Endothelial cell (in vitro differentiated cells): ENCODE measurements around the gene MRGPRF. TPM values are rescaled to one million over a fixed set of nuclear protein-coding genes. Genes with fewer than 3 reads are reported as not detected.

Experiments used
- DNase-seq: peaks from one replicate; pipeline ENCODE4 v3.0.0; 2021; ENCODE audit warnings: low spot score
- H3K27ac Mint-ChIP-seq: one replicate; pipeline ENCODE4 v1.8.0; 2021; ENCODE audit warnings: mixed read lengths, inconsistent platforms; ENCODE audit not compliant: unreplicated experiment
- H3K27me3 Mint-ChIP-seq: one replicate; pipeline ENCODE4 v1.8.0; 2021; ENCODE audit warnings: mild to moderate bottlenecking, moderate library complexity, mixed read lengths, inconsistent platforms; ENCODE audit not compliant: unreplicated experiment
- H3K36me3 Mint-ChIP-seq: one replicate; pipeline ENCODE4 v1.8.0; 2021; ENCODE audit warnings: mild to moderate bottlenecking, low read depth, mixed read lengths, inconsistent platforms; ENCODE audit not compliant: unreplicated experiment
- H3K4me1 Mint-ChIP-seq: one replicate; pipeline ENCODE4 v1.8.0; 2021; ENCODE audit warnings: mild to moderate bottlenecking, mixed read lengths, inconsistent platforms; ENCODE audit not compliant: unreplicated experiment
- H3K4me3 Mint-ChIP-seq: one replicate; pipeline ENCODE4 v1.8.0; 2021; ENCODE audit warnings: mild to moderate bottlenecking, mixed read lengths, inconsistent platforms; ENCODE audit not compliant: unreplicated experiment
- H3K9me3 Mint-ChIP-seq: one replicate; pipeline ENCODE4 v1.8.0; 2021; ENCODE audit warnings: mixed read lengths, inconsistent platforms; ENCODE audit not compliant: unreplicated experiment
- CTCF ChIP-seq: fragments of 200-600 bp; sonication (generic); IDR thresholded peaks from one replicate; pipeline ENCODE4 v1.5.0; 2021; ENCODE audit warnings: antibody characterized with exemption; ENCODE audit not compliant: unreplicated experiment
- total RNA-seq: library from RNA; stranded (reverse); fragmentation: NEBNext Ultra II Directional; extraction: Animal tissue kit (Norgen Biotek cat#: 25700); gene quantifications from one replicate; pipeline ENCODE4 v1.2.1, GENCODE V29; 2021; ENCODE audit not compliant: unreplicated experiment

The MRGPRF gene
- total RNA-seq, 1 donor from 2014 or later = 0.54 TPM

GRCh38 chr11:68966894-68967780 is 45.9 kb downstream of the MRGPRF start:
- DNase-seq = no peak
- Mint-ChIP-seq H3K27ac (no peak overlapping the region), H3K27me3 (peaks cover 1% of the 10 kb centered on the region), H3K4me3 (no peak overlapping the region), H3K36me3 (no peaks in the 10 kb centered on the region), H3K4me1 (no peaks in the 10 kb centered on the region), H3K9me3 (no peaks in the 10 kb centered on the region)
- no peak for TF ChIP-seq CTCF

- Mint-ChIP-seq H3K4me3 (no peak overlapping the region), H3K27ac (no peak overlapping the region), H3K27me3 (peaks cover 2% of the 10 kb centered on the region), H3K36me3 (no peaks in the 10 kb centered on the region), H3K9me3 (no peaks in the 10 kb centered on the region), H3K4me1 (no peaks in the 10 kb centered on the region)
- TF ChIP-seq CTCF = no peak
- DNase-seq = no peak
Measured at GRCh38 chr11:68965901-68966853, 46.9 kb downstream of the MRGPRF start.

GRCh38 chr11:68963779-68964178 is 49.3 kb downstream of the MRGPRF start:
- TF ChIP-seq CTCF = no peak
- Mint-ChIP-seq H3K27ac (no peak overlapping the region), H3K36me3 (no peaks in the 10 kb centered on the region), H3K4me1 (no peaks in the 10 kb centered on the region), H3K4me3 (no peak overlapping the region), H3K9me3 (no peaks in the 10 kb centered on the region), H3K27me3 (peaks cover 6% of the 10 kb centered on the region)
- DNase-seq = no peak

- Mint-ChIP-seq H3K4me3 (no peak overlapping the region), H3K27me3 (peaks cover 5% of the 10 kb centered on the region), H3K27ac (no peak overlapping the region), H3K9me3 (no peaks in the 10 kb centered on the region), H3K4me1 (no peaks in the 10 kb centered on the region), H3K36me3 (no peaks in the 10 kb centered on the region)
- TF ChIP-seq CTCF = no peak
- DNase-seq = no peak
Measured at GRCh38 chr11:68962527-68963250, 50.4 kb downstream of the MRGPRF start.
